ENCODE data around the gene SMAD6. TPM values are rescaled to one million over a fixed set of nuclear protein-coding genes. Genes with fewer than 3 reads are reported as not detected.

The SMAD6 gene
- total and polyA plus RNA-seq, 10 of the 15 experiments (the other 5 are each of a cell fraction or from before 2014, with no cell fraction given): under 0.01 to 0.10 (median 0.03) TPM; not detected in 7

DNA sequence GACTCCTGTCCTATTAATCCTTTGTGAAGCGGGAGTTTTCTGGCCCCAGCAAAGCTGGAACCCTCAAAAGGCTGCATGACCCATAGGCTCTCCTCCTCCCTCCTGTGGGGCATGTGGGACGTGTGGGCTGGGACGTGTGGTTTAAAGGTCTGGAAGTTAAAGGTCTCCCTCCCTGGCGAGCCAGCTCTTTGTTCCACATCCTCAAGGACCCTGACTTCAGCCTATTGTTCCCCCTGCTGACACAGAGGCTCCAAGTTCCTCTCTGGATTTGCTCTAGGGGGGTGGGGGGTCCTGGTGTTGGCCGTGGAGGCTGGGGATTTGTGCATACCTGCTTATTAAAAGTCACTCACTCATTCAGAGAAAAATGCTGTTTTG lies 44.2 kb downstream of the SMAD6 start:
- WGBS (ENCODE audit: insufficient coverage, insufficient replicate concordance, low lambda C conversion rate, missing lambda C conversion rate): 13% methylated on average over 5 of the region's 5 CpGs
- ChIA-PET CTCF (no interaction called here), POLR2A (interaction anchor here (0.7 kb wide), 1 partner anchor 1041 kb away, joined by 5 read pairs; no protein-coding TSS in a partner anchor), SMC1A (ENCODE audit: uncharacterized antibody, unreplicated experiment) (no interaction called here), RAD21 (ENCODE audit: unreplicated experiment) (no interaction called here)
- no peak for TF ChIP-seq CHD4 (IDR thresholded peaks at IDR 0.05)
- no peak for TF ChIP-seq EP300 (IDR thresholded peaks at IDR 0.05; ENCODE audit: borderline replicate concordance in 1 of 2, control insufficient read depth in 1 of 2, low read depth in 2 of 2, low read length in 2 of 2)
- H3K4me2 ChIP-seq (ENCODE audit: control insufficient read depth, insufficient read depth): no peak overlapping the region
- intact Hi-C loops (cut with micrococcal nuclease; ENCODE audit: unreplicated experiment) (no loop called here), in situ Hi-C loops (cut with MboI) (no loop called here)
- no peaks in the 10 kb centered on the region for H3K36me3 ChIP-seq (ENCODE audit: control insufficient read depth in 2 of 2, insufficient read depth in 2 of 2, low read length in 1 of 2)
- no peak overlapping the region for H2AFZ ChIP-seq (ENCODE audit: control insufficient read depth, low read depth, low read length)
- no peak overlapping the region for H3K9ac ChIP-seq (ENCODE audit: control insufficient read depth, insufficient read depth, low read length)
- no peak overlapping the region for H3K4me3 ChIP-seq
- H4K20me1 ChIP-seq (ENCODE audit: control insufficient read depth, insufficient read depth): no peaks in the 10 kb centered on the region
- H3K9me3 ChIP-seq (replicated peaks; ENCODE audit: control insufficient read depth, insufficient read depth, low read length): no peaks in the 10 kb centered on the region
- BruUV-seq (replicated peaks): no TSS peak
- ATAC-seq: no peak
- H3K27me3 ChIP-seq (replicated peaks in 1 of 2; ENCODE audit: control insufficient read depth in 2 of 2, insufficient read depth in 2 of 2, low read length in 1 of 2): no peaks in the 10 kb centered on the region; a peak in 1 of 4 replicates
- H3K4me1 ChIP-seq (ENCODE audit: control insufficient read depth, insufficient read depth, low read length): no peaks in the 10 kb centered on the region; the same call in 1 of the 2 replicates
- no peak for FAIRE-seq
- H3K79me2 ChIP-seq (ENCODE audit: control insufficient read depth, insufficient read depth, low read length): no peaks in the 10 kb centered on the region
- DNase-seq (ENCODE audit: low read depth, low spot score): no peak
- H3K27ac ChIP-seq (ENCODE audit: control insufficient read depth, insufficient read depth): no peak overlapping the region

DNA sequence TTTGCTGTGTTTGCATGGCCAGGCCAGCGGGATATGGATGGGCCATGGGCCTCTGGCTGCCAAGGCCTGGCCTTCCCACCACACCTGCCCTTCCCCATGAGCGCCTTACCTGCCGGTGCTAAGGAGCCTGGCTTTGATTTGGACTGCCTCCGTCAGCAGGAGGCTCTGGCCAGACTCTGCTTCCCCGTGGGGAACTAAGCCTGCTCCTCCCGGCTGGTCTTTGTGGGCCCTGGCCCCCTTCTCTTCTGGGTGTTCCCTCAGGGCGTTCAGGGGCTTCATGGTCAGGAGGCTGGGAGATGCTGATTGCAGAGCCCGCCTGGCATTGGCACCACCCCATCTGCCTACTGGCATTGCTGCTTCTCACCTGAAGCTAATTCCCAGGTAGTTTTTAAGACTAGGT lies 45.2 kb downstream of the SMAD6 start:
- Histone ChIP-seq H3K9ac (ENCODE audit: control insufficient read depth, insufficient read depth, low read length) (no peak overlapping the region), H4K20me1 (ENCODE audit: control insufficient read depth, insufficient read depth) (no peaks in the 10 kb centered on the region), H3K4me2 (ENCODE audit: control insufficient read depth, insufficient read depth) (no peak overlapping the region), H3K27me3 (replicated peaks in 1 of 2; ENCODE audit: control insufficient read depth in 2 of 2, insufficient read depth in 2 of 2, low read length in 1 of 2) (no peaks in the 10 kb centered on the region; a peak in 1 of 4 replicates), H3K9me3 (replicated peaks; ENCODE audit: control insufficient read depth, insufficient read depth, low read length) (no peaks in the 10 kb centered on the region), H3K79me2 (ENCODE audit: control insufficient read depth, insufficient read depth, low read length) (no peaks in the 10 kb centered on the region), H3K36me3 (ENCODE audit: control insufficient read depth in 2 of 2, insufficient read depth in 2 of 2, low read length in 1 of 2) (no peaks in the 10 kb centered on the region), H2AFZ (ENCODE audit: control insufficient read depth, low read depth, low read length) (no peak overlapping the region), H3K4me3 (no peak overlapping the region), H3K4me1 (ENCODE audit: control insufficient read depth, insufficient read depth, low read length) (no peaks in the 10 kb centered on the region; the same call in 1 of the 2 replicates), H3K27ac (ENCODE audit: control insufficient read depth, insufficient read depth) (no peak overlapping the region)
- BruUV-seq (replicated peaks): no TSS peak
- ChIA-PET POLR2A (interaction anchor here (0.5 kb wide), 1 partner anchor 261 kb away, joined by 3 read pairs; no protein-coding TSS in a partner anchor), SMC1A (ENCODE audit: uncharacterized antibody, unreplicated experiment) (no interaction called here), RAD21 (ENCODE audit: unreplicated experiment) (no interaction called here), CTCF (no interaction called here)
- ATAC-seq (no peak), DNase-seq (ENCODE audit: low read depth, low spot score) (no peak), FAIRE-seq (no peak)
- WGBS (ENCODE audit: insufficient coverage, insufficient replicate concordance, low lambda C conversion rate, missing lambda C conversion rate): 41% methylated on average over 8 of the region's 8 CpGs
- in situ Hi-C loops (cut with MboI) (no loop called here), intact Hi-C loops (cut with micrococcal nuclease; ENCODE audit: unreplicated experiment) (no loop called here)
- TF ChIP-seq NBN (IDR thresholded peaks at IDR 0.05): no peak
- TF ChIP-seq, protein P1, sequence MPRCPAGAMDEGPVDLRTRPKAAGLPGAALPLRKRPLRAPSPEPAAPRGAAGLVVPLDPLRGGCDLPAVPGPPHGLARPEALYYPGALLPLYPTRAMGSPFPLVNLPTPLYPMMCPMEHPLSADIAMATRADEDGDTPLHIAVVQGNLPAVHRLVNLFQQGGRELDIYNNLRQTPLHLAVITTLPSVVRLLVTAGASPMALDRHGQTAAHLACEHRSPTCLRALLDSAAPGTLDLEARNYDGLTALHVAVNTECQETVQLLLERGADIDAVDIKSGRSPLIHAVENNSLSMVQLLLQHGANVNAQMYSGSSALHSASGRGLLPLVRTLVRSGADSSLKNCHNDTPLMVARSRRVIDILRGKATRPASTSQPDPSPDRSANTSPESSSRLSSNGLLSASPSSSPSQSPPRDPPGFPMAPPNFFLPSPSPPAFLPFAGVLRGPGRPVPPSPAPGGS (IDR thresholded peaks at IDR 0.05; ENCODE audit: borderline replicate concordance, insufficient read depth, low read depth, low read length, poor library complexity, severe bottlenecking): no peak
- no peak for TF ChIP-seq DPF2 (IDR thresholded peaks at IDR 0.05)
- TF ChIP-seq, protein P2, sequence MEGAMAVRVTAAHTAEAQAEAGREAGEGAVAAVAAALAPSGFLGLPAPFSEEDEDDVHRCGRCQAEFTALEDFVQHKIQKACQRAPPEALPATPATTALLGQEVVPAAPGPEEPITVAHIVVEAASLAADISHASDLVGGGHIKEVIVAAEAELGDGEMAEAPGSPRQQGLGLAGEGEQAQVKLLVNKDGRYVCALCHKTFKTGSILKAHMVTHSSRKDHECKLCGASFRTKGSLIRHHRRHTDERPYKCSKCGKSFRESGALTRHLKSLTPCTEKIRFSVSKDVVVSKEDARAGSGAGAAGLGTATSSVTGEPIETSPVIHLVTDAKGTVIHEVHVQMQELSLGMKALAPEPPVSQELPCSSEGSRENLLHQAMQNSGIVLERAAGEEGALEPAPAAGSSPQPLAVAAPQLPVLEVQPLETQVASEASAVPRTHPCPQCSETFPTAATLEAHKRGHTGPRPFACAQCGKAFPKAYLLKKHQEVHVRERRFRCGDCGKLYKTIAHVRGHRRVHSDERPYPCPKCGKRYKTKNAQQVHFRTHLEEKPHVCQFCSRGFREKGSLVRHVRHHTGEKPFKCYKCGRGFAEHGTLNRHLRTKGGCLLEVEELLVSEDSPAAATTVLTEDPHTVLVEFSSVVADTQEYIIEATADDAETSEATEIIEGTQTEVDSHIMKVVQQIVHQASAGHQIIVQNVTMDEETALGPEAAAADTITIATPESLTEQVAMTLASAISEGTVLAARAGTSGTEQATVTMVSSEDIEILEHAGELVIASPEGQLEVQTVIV (IDR thresholded peaks at IDR 0.05; ENCODE audit: borderline replicate concordance, partially characterized antibody): no peak
- no peak for TF ChIP-seq CBX5 (IDR thresholded peaks at IDR 0.05; ENCODE audit: low read depth)
- no peak for TF ChIP-seq SPI1 (IDR thresholded peaks at IDR 0.05; ENCODE audit: borderline replicate concordance, insufficient read depth, low read depth, low read length)
- TF ChIP-seq NKRF (conservative IDR thresholded peaks at IDR 0.05): no peak
- TF ChIP-seq CREM (IDR thresholded peaks at IDR 0.05; ENCODE audit: low read depth): no peak

Measured in GM12878 (cell line).